GM10266 (cell line): ENCODE results near the gene WDR93.

Experiments
- DNase-seq: peaks from one replicate; pipeline ENCODE4 v3.0.0; 2012; ENCODE audit errors: extremely low spot score
- CTCF ChIP-seq: IDR thresholded peaks from 2 replicates; pipeline ENCODE4 v1.5.1; 2012; ENCODE audit warnings: mild to moderate bottlenecking, low read depth; ENCODE audit not compliant: control insufficient read depth, insufficient read depth; ENCODE audit errors: missing control alignments

Gene WDR93

GRCh38 chr15:89790206-89790605, 99.6 kb downstream of the WDR93 start:
- DNase-seq: no peak
- TF ChIP-seq CTCF: no peak

- no peak for TF ChIP-seq CTCF
- no peak for DNase-seq
Observed at GRCh38 chr15:89790661-89791060, 100.0 kb downstream of the WDR93 start.

- no peak for DNase-seq
- no peak for TF ChIP-seq CTCF
Observed at GRCh38 chr15:89792106-89792805, 101.6 kb downstream of the WDR93 start.
